DOHH2 (cell line): ENCODE data around the gene NAALADL2.
"Not testable (repeated sequence)": the region's sequence is repeated elsewhere in the genome, so short reads cannot be mapped to it uniquely, and the experiment has no call there.

ENCODE experiments used
- EZH2phosphoT487 ChIP-seq: fragments of 200-600 bp; sonication (generic); IDR thresholded peaks from 2 replicates; pipeline ENCODE4 v1.6.1; 2017; ENCODE audit warnings: borderline replicate concordance, mild to moderate bottlenecking, antibody characterized with exemption, low read length, moderate library complexity, mixed read lengths
- TF ChIP-seq, protein P1 (sequence below): fragments of 200-600 bp; sonication (generic); IDR thresholded peaks from one replicate; pipeline ENCODE4 v1.5.1; 2014; ENCODE audit warnings: antibody characterized with exemption, mild to moderate bottlenecking, low read depth, low read length; ENCODE audit not compliant: poor library complexity, severe bottlenecking

DNA sequence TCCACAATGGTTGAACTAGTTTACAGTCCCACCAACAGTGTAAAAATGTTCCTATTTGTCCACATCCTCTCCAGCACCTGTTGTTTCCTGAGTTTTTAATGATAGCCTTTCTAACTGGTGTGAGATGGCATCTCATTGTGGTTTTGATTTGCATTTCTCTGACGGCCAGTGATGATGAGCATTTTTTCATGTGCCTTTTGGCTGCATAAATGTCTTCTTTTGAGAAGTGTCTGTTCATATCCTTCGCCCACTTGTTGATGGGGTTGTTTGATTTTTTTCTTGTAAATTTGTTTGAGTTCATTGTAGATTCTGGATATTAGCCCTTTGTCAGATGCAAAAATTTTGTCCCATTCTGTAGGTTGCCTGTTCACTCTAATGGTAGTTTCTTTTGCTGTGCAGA lies 564.7 kb downstream of the NAALADL2 start:
- TF ChIP-seq, protein P1, sequence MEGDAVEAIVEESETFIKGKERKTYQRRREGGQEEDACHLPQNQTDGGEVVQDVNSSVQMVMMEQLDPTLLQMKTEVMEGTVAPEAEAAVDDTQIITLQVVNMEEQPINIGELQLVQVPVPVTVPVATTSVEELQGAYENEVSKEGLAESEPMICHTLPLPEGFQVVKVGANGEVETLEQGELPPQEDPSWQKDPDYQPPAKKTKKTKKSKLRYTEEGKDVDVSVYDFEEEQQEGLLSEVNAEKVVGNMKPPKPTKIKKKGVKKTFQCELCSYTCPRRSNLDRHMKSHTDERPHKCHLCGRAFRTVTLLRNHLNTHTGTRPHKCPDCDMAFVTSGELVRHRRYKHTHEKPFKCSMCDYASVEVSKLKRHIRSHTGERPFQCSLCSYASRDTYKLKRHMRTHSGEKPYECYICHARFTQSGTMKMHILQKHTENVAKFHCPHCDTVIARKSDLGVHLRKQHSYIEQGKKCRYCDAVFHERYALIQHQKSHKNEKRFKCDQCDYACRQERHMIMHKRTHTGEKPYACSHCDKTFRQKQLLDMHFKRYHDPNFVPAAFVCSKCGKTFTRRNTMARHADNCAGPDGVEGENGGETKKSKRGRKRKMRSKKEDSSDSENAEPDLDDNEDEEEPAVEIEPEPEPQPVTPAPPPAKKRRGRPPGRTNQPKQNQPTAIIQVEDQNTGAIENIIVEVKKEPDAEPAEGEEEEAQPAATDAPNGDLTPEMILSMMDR, result not testable (repeated sequence)
- not testable (repeated sequence) for TF ChIP-seq EZH2phosphoT487
